ENCODE results near the gene RNF11.

Gene RNF11

GRCh38 chr1:51280321-51280978 is 44.4 kb downstream of the RNF11 start:
- ChIA-PET POLR2A (no interaction called here), CTCF (no interaction called here)
- DNase-seq (ENCODE audit: extremely low spot score): no peak
- TF ChIP-seq BHLHE40 (IDR thresholded peaks at IDR 0.05; ENCODE audit: borderline replicate concordance) (no peak), ZNF384 (IDR thresholded peaks at IDR 0.05) (no peak), TARDBP (IDR thresholded peaks at IDR 0.05) (no peak), FOXA1 (IDR thresholded peaks at IDR 0.05) (no peak), PKNOX1 (IDR thresholded peaks at IDR 0.05) (no peak), LEF1 (IDR thresholded peaks at IDR 0.05; ENCODE audit: borderline replicate concordance) (no peak), SP1 (IDR thresholded peaks at IDR 0.05) (no peak), L3MBTL2 (conservative IDR thresholded peaks at IDR 0.05) (no peak), FOXK2 (IDR thresholded peaks at IDR 0.05) (no peak), HDGF (IDR thresholded peaks at IDR 0.05; ENCODE audit: borderline replicate concordance) (no peak), ELF4 (IDR thresholded peaks at IDR 0.05) (no peak), NFRKB (IDR thresholded peaks at IDR 0.05) (no peak), FOXM1 (IDR thresholded peaks at IDR 0.05; ENCODE audit: borderline replicate concordance) (no peak), ARNT (IDR thresholded peaks at IDR 0.05) (no peak), SUZ12 (IDR thresholded peaks at IDR 0.05) (no peak), CTBP1 (IDR thresholded peaks at IDR 0.05; ENCODE audit: borderline replicate concordance) (no peak)

DNA sequence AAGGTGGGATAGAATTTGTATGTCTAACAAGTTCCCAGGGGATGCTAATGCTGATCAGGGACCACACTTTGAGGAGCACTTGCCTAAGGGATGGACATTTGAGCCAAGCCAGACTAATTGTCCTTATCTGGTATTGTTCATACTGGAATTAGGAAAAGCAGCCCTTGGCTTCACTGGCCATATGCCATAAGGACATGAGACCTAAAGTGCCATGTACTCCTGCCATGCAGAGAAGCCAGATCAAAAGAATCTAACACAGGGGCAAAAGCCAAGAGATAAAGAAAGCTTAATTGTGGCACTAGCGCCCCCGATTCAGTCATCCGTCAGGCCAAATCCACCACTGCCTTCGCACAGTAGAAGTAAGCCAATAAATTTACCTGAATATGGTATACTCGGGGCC is 45.7 kb downstream of the RNF11 start:
- TF ChIP-seq PKNOX1 (IDR thresholded peaks at IDR 0.05): no peak
- TF ChIP-seq ARNT (IDR thresholded peaks at IDR 0.05): no peak
- no peak for TF ChIP-seq SP1 (IDR thresholded peaks at IDR 0.05)
- no peak for TF ChIP-seq LEF1 (IDR thresholded peaks at IDR 0.05; ENCODE audit: borderline replicate concordance)
- TF ChIP-seq FOXM1 (IDR thresholded peaks at IDR 0.05; ENCODE audit: borderline replicate concordance): no peak
- TF ChIP-seq TARDBP (IDR thresholded peaks at IDR 0.05): no peak
- TF ChIP-seq SUZ12 (IDR thresholded peaks at IDR 0.05): no peak
- TF ChIP-seq BHLHE40 (IDR thresholded peaks at IDR 0.05; ENCODE audit: borderline replicate concordance): no peak
- TF ChIP-seq ELF4 (IDR thresholded peaks at IDR 0.05): no peak
- POLR2A ChIA-PET: no interaction called here
- CTCF ChIA-PET: no interaction called here
- DNase-seq (ENCODE audit: extremely low spot score): no peak

DNA sequence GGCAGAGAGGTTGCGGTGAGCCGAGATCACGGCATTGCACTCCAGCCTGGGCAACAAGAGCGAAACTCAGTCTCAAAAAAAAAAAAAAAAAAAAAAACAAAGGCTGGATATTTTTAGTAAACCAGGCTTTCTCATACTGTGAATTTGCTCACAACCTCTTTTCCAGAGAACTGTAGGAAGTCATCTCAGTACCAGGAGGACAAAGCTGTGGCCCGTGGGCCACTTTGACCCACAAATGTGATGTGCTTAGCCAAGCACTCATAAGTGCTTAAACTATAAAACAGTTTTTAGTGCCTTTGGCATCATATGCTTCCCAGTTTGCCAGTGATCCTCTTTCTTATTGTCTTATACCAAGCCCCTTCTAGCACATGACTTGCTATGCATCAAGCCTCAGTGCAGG is 46.5 kb downstream of the RNF11 start:
- no peak for DNase-seq (ENCODE audit: extremely low spot score)
- CTCF ChIA-PET: interaction anchor here (1.4 kb wide), 1 partner anchor 14 kb away, joined by 5 read pairs; no protein-coding TSS in a partner anchor
- POLR2A ChIA-PET: no interaction called here
- TF ChIP-seq SUZ12 (IDR thresholded peaks at IDR 0.05): no peak
- no peak for TF ChIP-seq SP1 (IDR thresholded peaks at IDR 0.05)
- TF ChIP-seq ARNT (IDR thresholded peaks at IDR 0.05): no peak

- TF ChIP-seq SUZ12 (IDR thresholded peaks at IDR 0.05) (no peak), ELF4 (IDR thresholded peaks at IDR 0.05) (no peak), L3MBTL2 (conservative IDR thresholded peaks at IDR 0.05) (no peak)
- ChIA-PET POLR2A (no interaction called here), CTCF (interaction anchor here (1.4 kb wide), 1 partner anchor 13 kb away, joined by 5 read pairs; no protein-coding TSS in a partner anchor)
- DNase-seq (ENCODE audit: extremely low spot score): no peak
These were observed 47.9 kb downstream of the RNF11 start for GRCh38 chr1:51283979-51284378.

GRCh38 chr1:51284487-51284954 is 48.4 kb downstream of the RNF11 start:
- ChIA-PET POLR2A (no interaction called here), CTCF (no interaction called here)
- DNase-seq (ENCODE audit: extremely low spot score): peak; percentile 28
- TF ChIP-seq CTBP1 (IDR thresholded peaks at IDR 0.05; ENCODE audit: borderline replicate concordance): no peak

- ChIA-PET POLR2A (no interaction called here), CTCF (no interaction called here)
- DNase-seq (ENCODE audit: extremely low spot score): no peak
- TF ChIP-seq TARDBP (IDR thresholded peaks at IDR 0.05): no peak
- TF ChIP-seq BHLHE40 (IDR thresholded peaks at IDR 0.05; ENCODE audit: borderline replicate concordance): no peak
- TF ChIP-seq SUZ12 (IDR thresholded peaks at IDR 0.05): no peak
- TF ChIP-seq LEF1 (IDR thresholded peaks at IDR 0.05; ENCODE audit: borderline replicate concordance): no peak
- TF ChIP-seq ARNT (IDR thresholded peaks at IDR 0.05): no peak
- TF ChIP-seq CTBP1 (IDR thresholded peaks at IDR 0.05; ENCODE audit: borderline replicate concordance): no peak
- no peak for TF ChIP-seq ELF4 (IDR thresholded peaks at IDR 0.05)
- TF ChIP-seq NFRKB (IDR thresholded peaks at IDR 0.05): no peak
- no peak for TF ChIP-seq FOXA1 (IDR thresholded peaks at IDR 0.05)
- TF ChIP-seq HDGF (IDR thresholded peaks at IDR 0.05; ENCODE audit: borderline replicate concordance): no peak
- TF ChIP-seq PKNOX1 (IDR thresholded peaks at IDR 0.05): no peak
- TF ChIP-seq FOXK2 (IDR thresholded peaks at IDR 0.05): no peak
- no peak for TF ChIP-seq SP1 (IDR thresholded peaks at IDR 0.05)
- TF ChIP-seq L3MBTL2 (conservative IDR thresholded peaks at IDR 0.05): no peak
- TF ChIP-seq FOXM1 (IDR thresholded peaks at IDR 0.05; ENCODE audit: borderline replicate concordance): no peak
- TF ChIP-seq ZNF384 (IDR thresholded peaks at IDR 0.05): no peak
These were observed 49.0 kb downstream of the RNF11 start for GRCh38 chr1:51285055-51285454.

DNA sequence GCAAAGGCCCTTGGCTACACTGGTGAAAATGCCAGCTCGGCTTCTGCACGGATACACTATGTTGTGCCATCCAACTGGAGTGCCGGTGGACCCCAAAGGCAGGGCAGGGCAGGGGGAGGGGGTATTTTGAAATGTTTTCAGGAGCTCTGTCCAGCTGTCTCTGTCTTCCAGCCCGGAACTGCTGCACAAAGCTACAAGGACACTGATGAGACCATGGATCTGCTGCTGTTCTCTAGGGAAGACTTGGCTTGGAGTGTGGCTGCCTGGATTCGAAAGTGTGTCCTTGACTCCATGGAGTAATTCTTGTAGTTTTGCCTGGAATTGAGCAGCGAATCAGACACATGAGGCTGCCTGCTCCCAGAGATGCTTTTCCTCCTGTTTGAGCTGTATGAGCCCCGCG is 51.9 kb downstream of the RNF11 start:
- CTCF ChIA-PET: no interaction called here
- POLR2A ChIA-PET: no interaction called here
- DNase-seq (ENCODE audit: extremely low spot score): no peak
- TF ChIP-seq PKNOX1 (IDR thresholded peaks at IDR 0.05): no peak
- TF ChIP-seq SP1 (IDR thresholded peaks at IDR 0.05): no peak
- no peak for TF ChIP-seq FOXA1 (IDR thresholded peaks at IDR 0.05)
- TF ChIP-seq ARNT (IDR thresholded peaks at IDR 0.05): no peak
- no peak for TF ChIP-seq NFRKB (IDR thresholded peaks at IDR 0.05)
- no peak for TF ChIP-seq LEF1 (IDR thresholded peaks at IDR 0.05; ENCODE audit: borderline replicate concordance)
- no peak for TF ChIP-seq CTBP1 (IDR thresholded peaks at IDR 0.05; ENCODE audit: borderline replicate concordance)
- TF ChIP-seq L3MBTL2 (conservative IDR thresholded peaks at IDR 0.05): no peak
- no peak for TF ChIP-seq TARDBP (IDR thresholded peaks at IDR 0.05)
- no peak for TF ChIP-seq ZNF384 (IDR thresholded peaks at IDR 0.05)
